HepG2 (cell line): ENCODE data around the gene ITGA6. TPM values are rescaled to one million over a fixed set of nuclear protein-coding genes. Genes with fewer than 3 reads are reported as not detected.

Experiments
- CBX5 ChIP-seq: sonication (generic); formaldehyde crosslinking; IDR thresholded peaks from 2 replicates; pipeline ENCODE4 v1.4.0; 2020; ENCODE audit warnings: missing genetic modification reagents, borderline replicate concordance
- HOXD1 ChIP-seq: sonication (generic); formaldehyde crosslinking; IDR thresholded peaks from 2 replicates; pipeline ENCODE4 v1.5.0; 2020; ENCODE audit warnings: missing genetic modification reagents
- JARID2 ChIP-seq: sonication (generic); formaldehyde crosslinking; IDR thresholded peaks from 2 replicates; pipeline ENCODE4 v1.8.1; 2023; ENCODE audit warnings: missing genetic modification reagents, inconsistent platforms; ENCODE audit not compliant: insufficient replicate concordance
- KLF16 ChIP-seq, 2 experiments: sonication (generic) in 1 of 2; formaldehyde crosslinking in 1 of 2; IDR thresholded peaks; 2 replicates each; pipeline versions ENCODE4 v1.6.1 to v1.8.0; 2016 to 2023; ENCODE audit warnings: missing genetic modification reagents in 2 of 2, missing compliant biosample characterization in 1 of 2
- KMT2B ChIP-seq: IDR thresholded peaks from 2 replicates; pipeline ENCODE4 v1.6.1; 2016; ENCODE audit warnings: missing genetic modification reagents, missing compliant biosample characterization
- MBNL3 ChIP-seq: fragments of 250-450 bp; sonication (Bioruptor Pico); conservative IDR thresholded peaks from 2 replicates; pipeline ENCODE4 v1.8.0; 2022; ENCODE audit warnings: mild to moderate bottlenecking, inconsistent platforms
- POLR2A ChIP-seq, 2 experiments: IDR thresholded peaks; 2 replicates each; pipeline ENCODE4 v1.6.1; 2011; ENCODE audit warnings: low read depth in 2 of 2, low read length in 2 of 2, mild to moderate bottlenecking in 1 of 2, moderate library complexity in 1 of 2; ENCODE audit not compliant: insufficient read depth in 1 of 2
- U2AF1 ChIP-seq: fragments of 200-400 bp; formaldehyde crosslinking; optimal IDR thresholded peaks from 2 replicates; pipeline ENCODE3; 2017; ENCODE audit warnings: mild to moderate bottlenecking, low read depth, low read length
- USF2 ChIP-seq, 2 experiments: sonication (generic) in 1 of 2; formaldehyde crosslinking in 1 of 2; IDR thresholded peaks; 2 replicates each; pipeline versions ENCODE4 v1.5.1 to v1.6.1; 2011 to 2020; ENCODE audit warnings: borderline replicate concordance in 1 of 2, low read depth in 1 of 2, low read length in 1 of 2, mild to moderate bottlenecking in 1 of 2, missing genetic modification reagents in 1 of 2, moderate library complexity in 1 of 2
- ZEB1 ChIP-seq: IDR thresholded peaks from 2 replicates; pipeline ENCODE4 v1.6.1; 2012; ENCODE audit warnings: mild to moderate bottlenecking, low read depth, inconsistent platforms; ENCODE audit not compliant: insufficient replicate concordance
- ZFP36L1 ChIP-seq: sonication (generic); formaldehyde crosslinking; IDR thresholded peaks from 2 replicates; pipeline ENCODE4 v1.8.0; 2022; ENCODE audit warnings: mild to moderate bottlenecking, missing genetic modification reagents, moderate library complexity
- ZFP91 ChIP-seq: sonication (generic); formaldehyde crosslinking; IDR thresholded peaks from 2 replicates; pipeline ENCODE4 v1.9.0; 2022; ENCODE audit warnings: missing genetic modification reagents, mild to moderate bottlenecking, borderline replicate concordance
- ZNF589 ChIP-seq: sonication (generic); formaldehyde crosslinking; conservative IDR thresholded peaks from 2 replicates; pipeline ENCODE4 v1.8.0; 2022; ENCODE audit warnings: mild to moderate bottlenecking, moderate library complexity, missing genetic modification reagents
- ZNF772 ChIP-seq: sonication (generic); formaldehyde crosslinking; IDR thresholded peaks from 2 replicates; pipeline ENCODE4 v1.5.0; 2020; ENCODE audit warnings: mild to moderate bottlenecking, missing genetic modification reagents
- ZNF775 ChIP-seq: sonication (generic); formaldehyde crosslinking; IDR thresholded peaks from 2 replicates; pipeline ENCODE4 v1.4.0; 2020; ENCODE audit warnings: missing genetic modification reagents, mild to moderate bottlenecking, moderate library complexity, borderline replicate concordance
- ZNF83 ChIP-seq: sonication (generic); formaldehyde crosslinking; IDR thresholded peaks from 2 replicates; pipeline ENCODE4 v1.4.0; 2020; ENCODE audit warnings: missing genetic modification reagents, mild to moderate bottlenecking, borderline replicate concordance
- ZSCAN29 ChIP-seq: sonication (generic); formaldehyde crosslinking; conservative IDR thresholded peaks from 2 replicates; pipeline ENCODE4 v1.4.0; 2020; ENCODE audit warnings: mild to moderate bottlenecking, missing genetic modification reagents
- polyA plus RNA-seq, 8 experiments: library from polyadenylated mRNA; depleted of rRNA in 3 of 8; stranded (reverse) in 7 of 8; unstranded in 1 of 8; fragments of >200 nt; fragmentation: Illumina TruSeq in 4 of 8; extraction: Trizol in 4 of 8; gene quantifications; 2 replicates each; pipeline versions ENCODE4 v1.2.1 to v1.2.3, GENCODE V29; 2011 to 2016; ENCODE audit warnings: low read depth in 4 of 8, missing spikeins in 1 of 8, mixed read lengths in 1 of 8; ENCODE audit not compliant: insufficient read depth in 1 of 8
- total RNA-seq, 5 experiments: library from RNA; depleted of rRNA; stranded (reverse); fragments of >200 nt; fragmentation: Illumina TruSeq; extraction: Trizol; gene quantifications; 2 replicates each; pipeline ENCODE4 v1.2.3, GENCODE V29; 2016; ENCODE audit warnings: low read depth in 1 of 5
- TF ChIP-seq, protein P1 (sequence below): sonication (generic); formaldehyde crosslinking; IDR thresholded peaks from 2 replicates; pipeline ENCODE4 v1.8.0; 2023; ENCODE audit warnings: mild to moderate bottlenecking, missing genetic modification reagents

Gene ITGA6
- total and polyA plus RNA-seq, 2 of the 13 experiments (the other 11 are each of a cell fraction or from before 2014, with no cell fraction given): 24.0 to 92.5 TPM

- no peak for TF ChIP-seq USF2 (IDR thresholded peaks at IDR 0.05; ENCODE audit: low read depth, low read length)
- no peak for TF ChIP-seq USF2 (CRISPR knock-in tag; IDR thresholded peaks at IDR 0.05; ENCODE audit: borderline replicate concordance)
- peak; percentile 31; the same call in 1 of the 2 replicates for TF ChIP-seq HOXD1 (CRISPR knock-in tag)
- TF ChIP-seq U2AF1: peak; percentile 39
- TF ChIP-seq ZNF775 (CRISPR knock-in tag): no peak
- TF ChIP-seq JARID2 (CRISPR knock-in tag): no peak
- TF ChIP-seq ZEB1: peak; percentile 71
- no peak for TF ChIP-seq ZNF772
- peak; percentile 51; the same call in 1 of the 2 replicates for TF ChIP-seq ZFP91
- no peak for TF ChIP-seq ZSCAN29 (CRISPR knock-in tag)
- peak in 1 of 2 experiments; percentile 48; a peak in 1 of 4 replicates for TF ChIP-seq KLF16 (CRISPR knock-in tag; IDR thresholded peaks at IDR 0.05)
- TF ChIP-seq MBNL3 (CRISPR knock-in tag): no peak
- TF ChIP-seq ZNF83: no peak
- TF ChIP-seq KMT2B: no peak
- TF ChIP-seq, protein P1, sequence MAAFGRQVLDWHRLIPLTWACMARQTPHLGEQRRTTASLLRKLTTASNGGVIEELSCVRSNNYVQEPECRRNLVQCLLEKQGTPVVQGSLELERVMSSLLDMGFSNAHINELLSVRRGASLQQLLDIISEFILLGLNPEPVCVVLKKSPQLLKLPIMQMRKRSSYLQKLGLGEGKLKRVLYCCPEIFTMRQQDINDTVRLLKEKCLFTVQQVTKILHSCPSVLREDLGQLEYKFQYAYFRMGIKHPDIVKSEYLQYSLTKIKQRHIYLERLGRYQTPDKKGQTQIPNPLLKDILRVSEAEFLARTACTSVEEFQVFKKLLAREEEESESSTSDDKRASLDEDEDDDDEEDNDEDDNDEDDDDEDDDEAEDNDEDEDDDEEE (CRISPR knock-in tag): no peak
- TF ChIP-seq CBX5 (CRISPR knock-in tag): peak; percentile 74; the same call in 1 of the 2 replicates
- TF ChIP-seq ZFP36L1 (CRISPR knock-in tag): no peak
- no peak for TF ChIP-seq ZNF589 (CRISPR knock-in tag)
- no peak for TF ChIP-seq POLR2A (IDR thresholded peaks at IDR 0.05; ENCODE audit: insufficient read depth in 1 of 2, low read depth in 2 of 2, low read length in 2 of 2)
Measured at GRCh38 chr2:172461591-172462372, 34.4 kb downstream of the ITGA6 start (continued).
